GM03348 (cell line): ENCODE data around the gene DCAKD.
"Not testable (repeated sequence)": the region's sequence is repeated elsewhere in the genome, so short reads cannot be mapped to it uniquely, and the experiment has no call there.

Source experiments
- DNase-seq: peaks from one replicate; pipeline ENCODE4 v3.0.0; 2012; ENCODE audit warnings: low spot score

The DCAKD gene

DNA sequence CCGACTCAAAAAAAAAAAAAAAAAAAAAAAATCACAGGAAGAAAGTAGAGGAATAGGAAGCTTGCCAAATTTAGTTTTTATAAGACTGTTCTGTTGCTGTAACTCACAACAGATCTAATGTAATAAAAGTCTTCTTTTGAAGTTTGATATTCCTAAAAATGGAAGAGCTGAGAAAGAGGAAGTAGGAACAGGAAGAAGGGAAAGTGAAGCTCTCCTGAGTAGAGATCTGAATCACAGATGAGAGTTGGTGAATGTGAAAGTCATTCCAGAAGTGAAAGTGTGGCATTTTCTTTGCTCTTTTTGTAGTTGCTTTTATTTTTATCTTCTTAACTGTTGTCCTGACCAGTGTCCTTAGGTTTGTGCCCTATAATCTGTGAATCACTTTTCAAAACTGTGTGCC lies 11.8 kb upstream of the DCAKD start:
- no peak for DNase-seq

DNA sequence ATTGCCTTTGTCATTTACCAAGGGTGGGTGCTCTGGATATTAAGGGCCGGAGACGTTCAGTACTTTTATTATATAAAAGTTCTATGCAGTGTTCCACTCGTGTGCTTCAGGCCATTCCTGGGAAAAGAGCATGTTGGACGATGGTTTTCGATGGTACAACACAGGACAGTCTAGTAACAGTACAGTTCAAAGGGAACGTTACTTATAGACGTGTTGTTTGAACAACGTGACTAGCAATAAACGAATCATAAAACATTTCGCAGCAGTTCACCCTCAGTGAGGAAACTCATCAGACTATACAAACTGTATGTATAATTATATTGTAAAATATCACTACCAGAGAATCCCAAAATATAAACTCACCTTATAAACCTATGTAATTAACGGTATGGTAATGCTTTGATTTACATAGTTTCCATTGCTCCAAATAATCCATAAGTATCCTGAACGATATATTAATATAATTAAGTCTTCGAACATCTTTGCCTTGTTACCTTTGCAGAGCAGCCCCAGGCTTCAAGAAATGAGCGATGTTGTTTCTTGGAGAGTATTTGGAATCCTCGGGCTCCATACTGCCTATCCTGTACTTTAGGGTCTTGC lies 10.3 kb upstream of the DCAKD start:
- peak; percentile 97 for DNase-seq

- DNase-seq, result peak; percentile 95
Observed at GRCh38 chr17:45060797-45061605, 9.6 kb upstream of the DCAKD start, which contains the start of gene NMT1. TSS of gene NMT1 (plus strand) at chr17:45061317. CDS start at chr17:45061330, 13 bp downstream.

DNA sequence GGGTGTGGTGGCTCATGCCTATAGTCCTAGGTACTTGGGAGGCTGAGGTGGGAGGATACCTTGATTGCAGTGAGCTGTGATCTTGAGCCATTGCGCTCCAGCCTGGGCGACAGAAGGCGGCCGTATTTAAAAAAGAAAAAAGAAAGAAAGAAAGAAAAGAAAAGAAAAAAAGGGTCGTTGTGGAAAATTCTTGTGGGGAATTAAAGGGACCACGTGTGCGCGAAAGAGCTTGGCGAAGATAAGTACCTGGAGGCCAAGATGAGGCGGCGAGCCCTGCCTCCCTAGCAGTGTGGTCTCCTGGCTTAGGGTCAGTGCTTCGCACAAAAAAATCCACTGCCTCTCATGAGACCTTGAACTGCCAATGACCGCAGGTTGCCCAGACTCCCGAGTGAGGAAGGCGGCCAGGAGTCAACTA lies 9.0 kb upstream of the DCAKD start:
- DNase-seq, result no peak

DNA sequence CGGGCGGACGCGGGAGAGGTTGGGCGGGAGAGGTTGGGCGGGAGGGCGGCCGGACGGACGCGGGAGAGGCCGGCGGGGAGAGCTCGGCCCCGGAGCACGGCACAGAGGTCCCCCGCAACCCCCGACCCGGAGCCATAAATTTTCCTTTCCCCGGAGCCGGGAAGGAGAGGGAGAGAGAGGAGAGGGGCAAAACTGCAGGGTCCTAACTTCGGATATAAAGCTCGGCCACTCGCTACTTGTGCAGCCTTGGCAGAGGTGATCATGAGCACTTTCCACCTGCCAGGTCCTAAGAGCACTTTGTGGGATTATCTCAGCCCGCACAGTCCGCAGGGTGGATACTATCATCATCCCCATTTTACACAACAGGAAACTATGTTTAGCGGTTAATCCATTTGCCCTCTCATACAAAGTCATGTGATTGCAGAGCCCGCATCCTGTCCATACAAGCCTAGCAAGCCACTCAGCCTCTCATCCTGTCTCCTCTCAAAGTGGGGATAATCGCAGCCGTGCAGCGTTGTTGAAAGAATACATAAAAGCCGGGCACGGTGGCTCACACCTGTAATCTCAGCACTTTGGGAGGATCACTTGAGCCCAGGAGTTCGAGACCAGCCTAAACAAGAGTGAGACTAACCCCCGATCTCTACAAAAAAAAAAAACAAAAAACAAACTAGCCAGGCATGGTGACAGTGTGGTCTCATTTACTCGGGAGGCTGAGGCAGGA lies 780 bp upstream of the DCAKD start:
- no peak for DNase-seq

GRCh38 chr17:45051720-45052051 lies 254 bp upstream of the DCAKD start:
- not testable (repeated sequence) for DNase-seq

GRCh38 chr17:45050481-45051059 lies 862 bp downstream of the DCAKD start:
- peak; percentile 44 for DNase-seq

DNA sequence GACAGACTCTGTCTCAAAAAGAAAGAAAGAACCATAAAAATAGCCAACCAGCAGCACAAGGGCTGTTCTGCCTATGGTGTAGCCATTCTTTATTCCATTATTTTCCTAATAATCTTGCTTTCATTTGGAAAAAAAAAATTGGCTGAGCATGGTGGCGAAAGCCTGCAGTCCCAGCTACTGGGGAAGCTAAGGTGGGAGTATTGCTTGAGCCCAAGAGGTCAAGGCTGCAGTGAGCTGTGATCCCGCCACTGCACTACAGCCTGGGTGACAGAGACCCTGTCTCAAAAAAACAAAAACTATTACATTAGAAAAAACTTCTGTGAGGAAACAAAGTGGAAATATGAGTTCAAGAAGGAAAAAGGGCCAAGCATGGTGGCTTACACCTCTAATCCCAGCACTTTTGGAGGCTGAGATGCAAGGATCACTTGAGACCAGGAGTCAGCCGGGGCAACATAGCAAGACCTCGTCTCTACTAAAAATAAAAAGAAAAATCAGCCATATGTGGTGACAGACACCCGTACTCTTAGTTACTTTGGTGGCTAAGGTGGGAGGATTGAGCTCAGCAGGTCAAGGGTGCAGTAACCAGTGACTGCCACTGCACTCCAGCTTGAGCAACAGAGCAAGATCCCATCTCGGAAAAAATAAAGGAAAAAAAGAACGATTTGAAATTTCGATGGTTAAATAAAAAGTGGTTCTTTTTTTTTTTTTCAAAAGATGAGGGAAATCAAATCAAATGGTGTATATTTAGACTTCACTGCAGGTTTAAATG lies 2.5 kb downstream of the DCAKD start:
- DNase-seq, result no peak

DNA sequence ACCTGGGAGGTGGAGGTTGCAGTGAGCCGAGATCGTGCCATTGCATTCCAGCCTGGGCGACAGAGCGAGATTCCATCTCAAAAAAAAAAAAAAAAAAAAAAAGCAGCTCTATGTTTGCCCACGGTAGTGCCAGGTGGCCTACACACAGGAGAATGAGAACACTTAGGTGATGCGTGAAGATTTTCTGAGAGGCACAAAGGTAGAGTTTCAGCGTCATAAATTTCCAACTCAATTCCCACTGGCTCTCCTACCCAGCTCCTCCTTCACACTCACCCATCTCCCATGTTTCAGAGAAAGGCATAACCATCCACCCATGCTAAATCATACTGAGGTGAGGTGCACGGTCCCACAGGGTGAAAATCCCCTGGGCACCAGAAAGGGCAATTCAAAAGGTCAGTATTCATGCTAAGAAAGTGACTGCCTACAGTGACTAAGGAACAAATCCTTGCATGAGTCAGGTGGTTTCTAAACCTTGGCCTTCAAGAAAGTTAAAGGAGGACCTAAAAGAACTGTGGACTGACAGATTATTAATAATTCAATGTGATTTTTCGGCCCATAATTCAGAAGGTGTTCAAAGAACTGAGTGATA lies 4.8 kb downstream of the DCAKD start:
- no peak for DNase-seq

DNA sequence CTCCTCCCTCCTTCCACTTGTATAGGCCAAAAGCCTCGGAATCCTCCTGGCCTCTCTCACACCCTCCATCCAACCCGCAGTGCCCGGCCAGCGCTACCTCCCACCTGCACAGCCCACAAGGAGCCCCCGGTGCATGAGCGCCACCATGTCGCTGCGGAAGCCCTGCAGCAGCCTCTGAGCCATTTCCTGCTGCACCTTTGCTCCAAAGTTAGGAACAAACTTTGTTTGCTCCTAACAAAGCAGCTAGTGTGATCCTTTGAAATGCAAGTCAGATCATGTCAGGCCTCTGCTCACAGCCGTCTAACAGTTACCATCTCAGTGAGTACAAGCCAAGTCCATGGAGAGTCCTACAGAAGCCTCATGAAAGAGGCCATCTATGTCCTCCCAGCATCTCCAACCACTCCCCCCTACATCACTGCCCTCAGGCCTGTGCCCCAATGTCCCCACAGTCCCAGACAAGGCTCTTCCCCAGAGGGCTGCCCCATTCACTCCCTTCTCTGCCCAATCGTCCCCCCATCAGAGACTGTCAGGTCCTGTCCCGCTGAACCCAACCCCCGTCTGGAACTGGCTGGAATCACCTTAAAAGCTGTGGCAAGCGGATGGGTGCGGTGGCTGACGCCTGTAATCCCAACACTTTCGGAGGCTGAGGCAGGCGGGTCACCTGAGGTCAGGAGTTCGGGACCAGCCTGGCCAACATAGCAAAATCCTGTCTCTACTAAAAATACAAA lies 7.5 kb downstream of the DCAKD start:
- DNase-seq, result no peak

DNA sequence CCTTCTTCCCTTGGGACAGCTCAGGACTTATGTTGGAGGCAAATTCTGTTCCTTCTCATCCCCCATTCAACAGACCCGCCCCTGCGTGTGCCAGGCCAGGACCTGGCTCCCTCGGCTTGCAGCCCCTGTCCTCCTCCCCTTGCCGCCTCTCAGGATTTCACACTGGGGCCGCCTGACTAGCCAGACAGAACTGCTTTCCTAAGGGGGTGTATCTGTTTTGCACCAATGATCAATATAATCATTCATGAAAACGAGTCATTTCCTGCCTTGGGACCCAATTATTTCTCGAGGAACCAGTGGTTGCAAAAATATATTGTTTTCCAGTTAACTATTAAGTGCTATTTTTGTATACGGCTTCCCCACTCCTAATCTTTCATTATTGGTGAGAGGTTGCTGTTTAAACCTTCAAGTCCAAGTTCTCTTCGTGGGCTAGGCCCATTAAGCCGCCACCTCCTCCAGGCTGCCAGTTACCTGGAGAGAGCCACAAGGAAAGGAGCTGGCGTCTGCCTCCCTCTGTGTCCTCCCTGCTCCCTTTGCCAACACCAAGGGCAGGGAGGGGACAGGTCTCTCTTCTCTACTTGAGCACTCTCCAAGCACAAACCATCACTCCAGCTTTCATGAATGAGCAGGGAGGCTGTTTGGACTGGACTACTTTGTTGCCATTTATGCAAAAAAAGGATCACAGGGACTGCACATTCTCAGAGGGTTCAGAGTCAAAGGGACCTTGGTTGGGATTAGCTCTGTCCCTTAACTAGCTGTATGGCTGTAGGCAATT lies 8.9 kb downstream of the DCAKD start:
- DNase-seq, result no peak

- DNase-seq, result no peak
Observed at GRCh38 chr17:45040459-45040858, 11.0 kb downstream of the DCAKD start.

DNA sequence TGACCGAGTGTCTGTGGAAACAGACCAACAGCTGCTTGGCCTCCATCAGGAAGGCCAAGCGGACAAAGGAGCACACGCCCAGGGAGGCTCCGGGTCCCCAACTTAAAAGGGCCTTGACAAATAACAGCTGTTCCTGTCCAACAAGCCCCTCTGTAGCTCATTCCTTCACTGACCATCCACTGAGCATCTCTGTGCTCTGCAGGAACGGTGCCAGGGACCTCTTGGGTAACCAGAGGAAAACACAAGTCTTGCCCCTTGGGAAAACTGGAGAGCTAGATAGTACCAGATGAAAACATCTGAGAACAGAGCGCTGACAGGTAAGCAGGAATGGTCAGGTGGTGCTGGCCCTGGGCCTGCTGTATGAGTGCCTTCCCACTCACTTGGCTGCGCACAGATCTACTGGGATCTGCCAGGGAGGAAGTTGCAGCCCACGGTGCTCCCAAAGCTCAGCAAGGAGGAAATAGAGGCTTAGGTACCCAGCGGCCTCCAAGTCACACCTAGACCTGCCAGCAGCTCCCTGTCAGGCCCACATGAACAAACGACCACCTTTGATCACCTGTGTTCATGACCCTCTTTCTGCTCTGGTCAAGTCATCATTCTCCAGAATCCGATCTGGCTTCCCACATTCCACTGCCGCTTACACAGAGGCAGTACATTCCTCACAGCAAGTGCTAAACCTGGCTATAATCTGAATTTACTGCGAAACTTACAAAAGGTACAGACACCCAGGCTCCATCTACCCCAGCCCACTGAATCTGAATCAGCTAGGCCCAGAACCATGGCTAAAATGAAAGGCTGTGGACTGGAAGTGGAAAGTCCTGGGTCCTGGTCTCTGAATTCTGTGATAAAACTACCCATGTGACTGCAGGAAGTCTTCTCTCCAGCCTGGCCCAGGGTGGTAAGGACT lies 12.5 kb downstream of the DCAKD start:
- no peak for DNase-seq

- DNase-seq, result no peak
Observed at GRCh38 chr17:45036691-45037090, 14.7 kb downstream of the DCAKD start.

DNA sequence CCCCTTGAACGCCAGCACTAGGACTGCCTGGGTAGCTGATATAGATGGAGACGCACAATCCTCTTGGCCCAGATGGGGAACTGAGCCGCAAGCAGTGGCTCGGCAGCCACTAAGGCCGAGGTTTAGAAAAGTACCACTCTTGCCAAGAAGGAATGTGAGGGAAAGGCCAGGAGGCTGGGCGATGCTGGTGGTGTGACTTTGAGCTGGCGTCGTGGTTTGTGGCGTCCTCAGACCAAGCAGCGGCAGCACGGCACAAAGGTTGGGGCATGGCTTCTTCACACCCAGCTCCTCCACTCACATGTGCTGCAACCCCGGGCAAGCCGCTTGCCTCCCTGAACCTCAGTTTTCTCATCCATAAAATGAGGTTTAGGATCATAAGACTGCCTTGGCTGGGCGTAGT lies 15.6 kb downstream of the DCAKD start:
- DNase-seq, result no peak

GRCh38 chr17:45034599-45034998 lies 16.8 kb downstream of the DCAKD start:
- no peak for DNase-seq

GRCh38 chr17:45032174-45032541 lies 19.3 kb downstream of the DCAKD start:
- no peak for DNase-seq

DNA sequence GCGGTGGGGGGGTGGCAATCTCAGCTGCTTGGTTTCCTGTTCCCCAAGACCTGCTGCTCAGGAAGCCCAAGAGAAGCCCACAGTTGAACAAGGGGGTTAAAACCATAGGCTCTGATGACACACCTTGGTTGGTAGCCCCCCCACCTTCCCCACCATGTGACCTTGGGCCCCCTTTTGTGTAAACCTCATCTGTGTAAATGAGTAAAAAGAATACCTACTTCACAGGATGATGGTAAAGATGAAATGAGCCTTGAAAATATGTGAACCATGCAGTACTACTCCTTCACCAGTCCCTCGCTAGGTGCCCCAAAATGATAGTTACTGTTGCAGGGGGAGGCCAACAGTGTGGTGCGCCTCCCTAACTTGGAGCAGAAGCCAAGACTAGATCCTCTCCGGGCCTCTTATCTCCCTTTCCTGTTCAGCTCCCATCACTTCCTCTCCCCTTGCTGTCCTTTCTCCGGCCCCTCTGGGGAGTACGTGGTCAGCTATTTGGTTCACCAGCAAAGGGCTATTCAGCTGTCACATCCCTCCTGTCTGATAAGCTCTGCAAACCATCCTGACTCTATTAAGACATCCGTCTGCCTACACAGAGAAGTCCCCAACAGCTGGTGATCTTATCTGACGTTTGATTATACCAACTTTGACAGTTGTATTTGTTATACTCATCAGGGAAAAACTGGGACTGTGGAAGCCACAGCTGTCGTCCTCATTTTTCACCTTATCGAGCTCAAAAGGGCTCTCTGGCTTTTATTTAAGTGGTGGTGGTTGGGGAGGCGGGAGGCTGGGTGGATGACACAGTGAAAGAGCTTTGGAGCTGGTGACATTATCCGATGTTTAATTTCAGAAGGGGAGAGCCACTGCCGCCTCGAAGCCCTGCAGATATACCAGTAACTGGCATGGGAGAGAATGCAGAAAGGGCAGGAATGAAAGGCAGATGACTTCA lies 19.9 kb downstream of the DCAKD start:
- no peak for DNase-seq
